ENCODE data around the gene DCTN2. TPM values are rescaled to one million over a fixed set of nuclear protein-coding genes. Genes with fewer than 3 reads are reported as not detected.
A peak's percentile ranks its signal among the peaks of the same experiment; 100 is the strongest.

The DCTN2 gene
- total RNA-seq, 1 experiment from 2014 or later: 129 TPM

DNA sequence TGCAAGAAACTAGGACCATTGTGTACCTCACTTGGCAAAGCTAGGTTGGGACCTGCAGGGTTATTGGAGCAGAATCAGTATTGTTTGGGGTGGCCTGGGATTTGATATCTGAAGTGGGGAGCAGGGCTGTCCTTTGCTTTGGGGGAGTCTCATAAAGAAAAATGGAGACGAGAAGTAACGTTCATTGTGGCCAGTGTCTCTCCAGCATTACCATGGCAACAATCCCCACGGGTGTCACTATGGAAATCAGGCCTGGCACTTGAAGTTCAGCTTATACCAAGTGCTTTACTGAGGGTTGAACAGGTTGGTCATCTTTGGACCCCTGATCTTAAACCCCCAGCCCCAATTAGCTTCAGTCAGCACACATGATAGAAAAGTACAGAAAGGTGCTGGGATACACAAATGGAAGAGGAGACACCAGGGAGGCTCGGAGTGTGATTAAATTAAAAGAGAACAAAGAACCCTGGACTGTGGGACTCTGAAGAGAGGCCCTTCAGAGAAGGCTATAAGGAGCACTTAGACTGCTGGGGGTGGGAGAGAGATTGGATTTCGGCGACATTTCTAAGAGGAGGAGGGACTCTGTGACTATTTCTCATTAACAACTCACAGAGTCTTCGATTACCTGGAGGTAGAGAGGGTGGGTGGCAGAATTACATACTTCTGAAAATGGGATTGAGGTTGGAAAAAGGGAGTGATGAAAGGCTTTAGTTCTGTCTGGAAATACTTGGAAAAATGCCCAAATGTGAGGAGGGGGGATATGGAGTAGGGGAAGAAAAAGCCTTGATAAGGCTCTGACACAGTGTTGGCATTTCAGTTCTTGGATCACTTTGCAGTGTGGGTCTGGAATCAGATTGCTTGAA lies 6.6 kb upstream of the DCTN2 start:
- ChIA-PET CTCF (no interaction called here), POLR2A (ENCODE audit: low non-redundant PET) (interaction anchor here (0.6 kb wide), 1 partner anchor 189 kb away, joined by 3 read pairs; no protein-coding TSS in a partner anchor)
- no TSS peak for BruUV-seq (replicated peaks)
- Histone ChIP-seq H3K4me3 (ENCODE audit: low read depth, low read length, poor library complexity, severe bottlenecking) (no peak overlapping the region), H3K27me3 (replicated peaks; ENCODE audit: insufficient read depth, low read depth, low read length, poor library complexity) (no peaks in the 10 kb centered on the region), H3K4me1 (ENCODE audit: insufficient read depth, low read length, poor library complexity, severe bottlenecking) (peaks cover 11% of the 10 kb centered on the region), H3K9me3 (ENCODE audit: low read depth, low read length, poor library complexity, severe bottlenecking) (no peaks in the 10 kb centered on the region), H3K36me3 (ENCODE audit: insufficient read depth, low read length, poor library complexity, severe bottlenecking) (no peaks in the 10 kb centered on the region), H3K27ac (ENCODE audit: low read depth, low read length, poor library complexity, severe bottlenecking) (no peak overlapping the region)
- TF ChIP-seq EZH2 (IDR thresholded peaks at IDR 0.05; ENCODE audit: borderline replicate concordance, low read depth, low read length, poor library complexity, severe bottlenecking): no peak
- TF ChIP-seq, protein P1, sequence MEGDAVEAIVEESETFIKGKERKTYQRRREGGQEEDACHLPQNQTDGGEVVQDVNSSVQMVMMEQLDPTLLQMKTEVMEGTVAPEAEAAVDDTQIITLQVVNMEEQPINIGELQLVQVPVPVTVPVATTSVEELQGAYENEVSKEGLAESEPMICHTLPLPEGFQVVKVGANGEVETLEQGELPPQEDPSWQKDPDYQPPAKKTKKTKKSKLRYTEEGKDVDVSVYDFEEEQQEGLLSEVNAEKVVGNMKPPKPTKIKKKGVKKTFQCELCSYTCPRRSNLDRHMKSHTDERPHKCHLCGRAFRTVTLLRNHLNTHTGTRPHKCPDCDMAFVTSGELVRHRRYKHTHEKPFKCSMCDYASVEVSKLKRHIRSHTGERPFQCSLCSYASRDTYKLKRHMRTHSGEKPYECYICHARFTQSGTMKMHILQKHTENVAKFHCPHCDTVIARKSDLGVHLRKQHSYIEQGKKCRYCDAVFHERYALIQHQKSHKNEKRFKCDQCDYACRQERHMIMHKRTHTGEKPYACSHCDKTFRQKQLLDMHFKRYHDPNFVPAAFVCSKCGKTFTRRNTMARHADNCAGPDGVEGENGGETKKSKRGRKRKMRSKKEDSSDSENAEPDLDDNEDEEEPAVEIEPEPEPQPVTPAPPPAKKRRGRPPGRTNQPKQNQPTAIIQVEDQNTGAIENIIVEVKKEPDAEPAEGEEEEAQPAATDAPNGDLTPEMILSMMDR (conservative IDR thresholded peaks at IDR 0.05; ENCODE audit: low read depth, low read length): no peak
- intact Hi-C loops (cut with micrococcal nuclease; ENCODE audit: unreplicated experiment): no loop called here
- DNase-seq (ENCODE audit: low spot score): peak; percentile 38

DNA sequence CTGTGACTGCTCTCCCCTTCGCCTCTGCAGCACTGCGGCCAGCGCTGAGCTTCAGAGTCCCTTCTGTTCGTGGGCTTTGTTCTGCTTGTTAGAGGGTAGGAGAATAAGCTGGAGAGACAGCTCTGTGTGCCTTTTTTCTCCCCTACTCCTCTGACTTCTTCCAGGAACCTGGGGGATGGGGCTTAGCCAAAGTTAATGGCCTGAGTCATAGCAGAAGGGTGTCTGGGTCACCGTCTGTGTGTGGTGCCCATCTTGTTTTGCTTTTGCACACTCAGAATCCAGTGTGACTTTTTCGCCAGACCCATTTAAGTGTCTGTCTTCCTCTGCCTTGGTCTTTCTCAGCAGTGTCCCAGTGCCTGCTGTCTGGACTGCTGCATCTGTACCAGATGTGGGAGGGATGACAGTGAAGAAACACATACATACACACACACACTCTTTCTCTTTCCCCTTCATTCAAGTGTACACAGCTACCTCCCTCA lies 5.9 kb upstream of the DCTN2 start:
- TF ChIP-seq, protein P1 (conservative IDR thresholded peaks at IDR 0.05; ENCODE audit: low read depth, low read length): no peak
- no peak for TF ChIP-seq EZH2 (IDR thresholded peaks at IDR 0.05; ENCODE audit: borderline replicate concordance, low read depth, low read length, poor library complexity, severe bottlenecking)
- ChIA-PET CTCF (no interaction called here), POLR2A (ENCODE audit: low non-redundant PET) (interaction anchor here (0.6 kb wide), 1 partner anchor 189 kb away, joined by 3 read pairs; no protein-coding TSS in a partner anchor)
- H3K36me3 ChIP-seq (ENCODE audit: insufficient read depth, low read length, poor library complexity, severe bottlenecking): no peaks in the 10 kb centered on the region
- no peak for DNase-seq (ENCODE audit: low spot score)
- no peak overlapping the region for H3K27ac ChIP-seq (ENCODE audit: low read depth, low read length, poor library complexity, severe bottlenecking)
- no peak overlapping the region for H3K4me3 ChIP-seq (ENCODE audit: low read depth, low read length, poor library complexity, severe bottlenecking)
- no TSS peak for BruUV-seq (replicated peaks)
- intact Hi-C loops (cut with micrococcal nuclease; ENCODE audit: unreplicated experiment): no loop called here
- H3K4me1 ChIP-seq (ENCODE audit: insufficient read depth, low read length, poor library complexity, severe bottlenecking): peaks cover 11% of the 10 kb centered on the region
- H3K27me3 ChIP-seq (replicated peaks; ENCODE audit: insufficient read depth, low read depth, low read length, poor library complexity): no peaks in the 10 kb centered on the region
- H3K9me3 ChIP-seq (ENCODE audit: low read depth, low read length, poor library complexity, severe bottlenecking): no peaks in the 10 kb centered on the region

GRCh38 chr12:57552306-57552651 lies 5.3 kb upstream of the DCTN2 start:
- no peak for DNase-seq (ENCODE audit: low spot score)
- ChIA-PET POLR2A (ENCODE audit: low non-redundant PET) (no interaction called here), CTCF (no interaction called here)
- no peak overlapping the region for H3K4me3 ChIP-seq (ENCODE audit: low read depth, low read length, poor library complexity, severe bottlenecking)
- no peaks in the 10 kb centered on the region for H3K36me3 ChIP-seq (ENCODE audit: insufficient read depth, low read length, poor library complexity, severe bottlenecking)
- no peak overlapping the region for H3K27ac ChIP-seq (ENCODE audit: low read depth, low read length, poor library complexity, severe bottlenecking)
- no peaks in the 10 kb centered on the region for H3K9me3 ChIP-seq (ENCODE audit: low read depth, low read length, poor library complexity, severe bottlenecking)
- H3K27me3 ChIP-seq (replicated peaks; ENCODE audit: insufficient read depth, low read depth, low read length, poor library complexity): no peaks in the 10 kb centered on the region
- no TSS peak for BruUV-seq (replicated peaks)
- TF ChIP-seq EZH2 (IDR thresholded peaks at IDR 0.05; ENCODE audit: borderline replicate concordance, low read depth, low read length, poor library complexity, severe bottlenecking): no peak
- TF ChIP-seq, protein P1 (conservative IDR thresholded peaks at IDR 0.05; ENCODE audit: low read depth, low read length): no peak
- intact Hi-C loops (cut with micrococcal nuclease; ENCODE audit: unreplicated experiment): no loop called here
- peaks cover 11% of the 10 kb centered on the region for H3K4me1 ChIP-seq (ENCODE audit: insufficient read depth, low read length, poor library complexity, severe bottlenecking)

Measured in A673 (cell line).